Measurements from ENCODE around the gene GRAMD1A.
"Not testable (repeated sequence)": the region's sequence is repeated elsewhere in the genome, so short reads cannot be mapped to it uniquely, and the experiment has no call there.

- TF ChIP-seq CTCF (conservative IDR thresholded peaks at IDR 0.05); EZH2 (IDR thresholded peaks at IDR 0.05; ENCODE audit: low read depth): not testable (repeated sequence)
Measured at GRCh38 chr19:34970185-34970780, 29.8 kb upstream of the GRAMD1A start.

All from PC-9 (cell line).